NCI-H510A treated with DMSO at 0.1 percent for 48 hours (cell line): ENCODE results near the gene FAM50A.

Experiments used
- DNase-seq: peaks from one replicate; lab custom pipeline; 2025; lab: John Stamatoyannopoulos, UW

Gene FAM50A

DNA sequence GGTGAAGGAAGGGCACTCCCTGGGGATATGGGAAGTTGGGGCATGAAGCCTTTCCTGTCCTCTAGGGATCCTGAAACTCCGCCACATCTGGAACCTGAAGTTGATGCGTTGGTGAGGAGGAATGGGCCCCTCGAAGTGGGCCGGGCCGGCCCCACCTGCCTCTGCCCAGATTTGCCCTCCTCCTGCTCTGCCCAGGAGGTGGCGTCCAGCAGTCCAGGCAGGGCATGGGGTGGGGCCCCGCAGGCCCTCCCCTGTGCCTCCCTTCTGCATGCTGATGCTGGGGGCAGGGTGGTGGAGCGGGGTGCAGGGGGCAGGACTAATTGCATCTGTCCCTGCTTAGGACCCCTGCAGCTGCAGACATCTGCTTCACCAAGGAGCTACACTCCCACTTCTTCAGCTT is 30.8 kb upstream of the FAM50A start:
- DNase-seq, result no peak

DNA sequence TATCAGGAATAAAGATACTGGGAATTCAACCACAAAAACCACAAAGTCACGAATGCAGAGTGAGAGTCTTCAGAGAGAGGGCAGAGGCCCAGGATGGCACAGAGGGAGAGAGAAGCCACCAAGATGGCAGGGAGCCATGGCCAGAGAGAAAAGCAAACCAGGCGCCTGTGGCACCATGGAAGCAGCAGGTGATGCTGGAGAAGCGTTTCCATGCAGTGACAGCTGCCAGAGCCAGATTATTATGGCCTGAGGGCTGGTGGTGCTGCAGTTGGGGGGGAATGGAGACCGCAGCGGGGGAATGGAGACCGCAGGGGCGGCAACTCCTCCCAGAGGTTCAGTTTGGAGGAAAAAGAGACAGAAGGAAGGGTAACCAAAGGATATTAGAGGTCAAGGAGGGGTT is 26.8 kb upstream of the FAM50A start:
- no peak for DNase-seq

DNA sequence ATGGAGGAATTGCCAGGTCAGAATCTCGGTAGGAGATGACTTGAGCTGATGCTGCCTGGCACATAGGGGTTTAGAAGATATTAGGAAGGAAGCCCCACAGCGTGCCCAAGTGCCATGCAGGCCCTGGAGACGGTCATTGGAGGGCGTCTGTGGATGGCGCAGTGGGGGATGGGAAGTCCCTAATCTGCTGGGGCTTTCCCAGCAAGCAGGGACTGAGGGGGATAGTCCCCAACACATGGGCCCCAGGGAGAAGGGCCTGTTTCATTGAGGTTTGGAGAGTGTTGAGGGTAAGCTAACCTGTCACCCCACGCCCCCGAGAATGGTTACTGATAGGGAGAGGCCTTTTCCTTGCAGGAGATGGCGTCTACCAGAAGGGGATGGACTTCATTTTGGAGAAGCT is 24.8 kb upstream of the FAM50A start:
- DNase-seq, result no peak

DNA sequence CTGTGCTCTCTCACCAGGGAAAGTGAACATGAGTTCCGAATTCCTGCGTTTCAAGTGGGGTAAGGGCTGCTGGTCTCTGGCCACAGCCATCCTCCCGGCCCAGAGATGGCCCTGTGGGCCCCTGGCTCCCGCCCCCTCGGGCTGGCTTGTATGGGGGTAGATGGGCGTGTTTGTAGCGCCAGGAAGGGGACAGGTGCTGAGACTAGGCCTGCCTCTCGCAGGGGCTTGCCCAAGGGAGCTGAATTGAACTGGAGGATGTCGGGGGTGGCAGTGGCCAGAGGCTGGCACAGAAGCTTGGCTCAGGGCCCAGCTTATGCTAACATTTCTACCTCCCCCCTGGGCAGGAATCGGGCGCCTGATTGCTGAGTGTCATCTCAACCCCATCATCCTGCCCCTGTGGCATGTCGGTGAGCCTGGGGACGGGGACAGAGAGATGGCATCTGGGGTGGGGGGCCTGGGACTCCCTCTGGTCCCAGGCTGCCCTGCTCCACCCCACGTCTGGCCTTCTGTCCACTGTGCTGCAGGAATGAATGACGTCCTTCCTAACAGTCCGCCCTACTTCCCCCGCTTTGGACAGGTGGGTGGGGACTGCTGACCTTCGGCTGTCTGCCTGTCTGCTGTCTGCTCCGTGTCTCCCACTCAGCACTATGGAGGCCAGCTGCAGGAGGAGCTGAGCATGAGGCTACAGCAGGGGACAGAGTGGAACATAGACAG is 24.1 kb upstream of the FAM50A start:
- DNase-seq, result no peak

DNA sequence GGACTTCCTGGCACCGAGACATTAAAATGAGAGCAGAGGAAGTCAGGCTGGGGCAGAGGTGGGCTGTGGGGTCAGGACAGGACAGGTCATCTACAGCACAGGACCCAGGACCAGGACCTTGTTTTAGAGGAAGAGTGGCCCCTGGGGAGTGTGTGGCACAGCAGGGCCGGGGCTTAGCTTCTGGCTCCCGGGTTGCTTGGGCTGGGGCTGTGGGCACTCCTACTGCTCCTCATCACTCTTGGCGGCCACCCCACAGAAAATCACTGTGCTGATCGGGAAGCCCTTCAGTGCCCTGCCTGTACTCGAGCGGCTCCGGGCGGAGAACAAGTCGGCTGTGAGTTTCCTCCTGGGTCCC is 23.6 kb upstream of the FAM50A start:
- DNase-seq, result no peak

DNA sequence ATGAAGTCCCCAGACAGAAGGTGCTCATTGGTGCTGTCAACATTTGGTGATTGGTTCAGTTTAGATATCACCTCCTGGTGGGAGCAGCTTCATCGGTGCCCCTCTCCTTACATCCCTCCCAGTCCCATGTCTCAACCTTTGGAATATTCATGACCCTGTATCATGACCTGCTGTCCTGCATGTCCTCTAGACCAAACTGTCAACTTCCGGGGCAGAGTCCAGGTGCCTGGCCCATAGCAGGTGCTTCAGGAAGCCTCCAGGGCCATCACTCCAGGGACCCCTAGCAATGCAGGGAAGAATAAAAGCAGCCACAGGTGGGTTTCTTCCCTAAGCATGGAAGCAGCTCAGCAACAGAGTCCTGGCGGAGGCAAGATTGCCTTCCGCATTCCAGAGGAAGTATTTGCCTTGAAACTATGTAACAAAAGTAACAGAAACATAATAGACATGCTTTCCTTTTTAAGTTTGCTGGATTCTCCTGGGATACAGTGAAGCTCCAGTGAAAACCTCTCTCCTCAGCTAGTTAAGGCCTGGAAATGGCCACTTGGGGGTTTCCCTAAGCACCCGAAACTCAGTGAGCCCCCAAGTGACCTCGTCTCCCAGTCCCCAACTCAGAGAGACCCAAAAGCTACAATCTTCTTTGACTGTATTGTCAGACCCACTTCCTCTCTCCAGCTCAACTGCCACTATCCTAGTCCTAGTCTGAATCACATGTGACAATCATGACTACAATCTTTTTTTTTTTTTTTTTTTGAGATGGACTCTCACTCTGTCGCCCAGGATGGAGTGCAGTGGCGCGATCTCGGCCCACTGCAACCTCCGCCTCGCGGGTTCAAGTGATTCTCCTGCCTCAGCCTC is 16.8 kb upstream of the FAM50A start:
- no peak for DNase-seq

DNA sequence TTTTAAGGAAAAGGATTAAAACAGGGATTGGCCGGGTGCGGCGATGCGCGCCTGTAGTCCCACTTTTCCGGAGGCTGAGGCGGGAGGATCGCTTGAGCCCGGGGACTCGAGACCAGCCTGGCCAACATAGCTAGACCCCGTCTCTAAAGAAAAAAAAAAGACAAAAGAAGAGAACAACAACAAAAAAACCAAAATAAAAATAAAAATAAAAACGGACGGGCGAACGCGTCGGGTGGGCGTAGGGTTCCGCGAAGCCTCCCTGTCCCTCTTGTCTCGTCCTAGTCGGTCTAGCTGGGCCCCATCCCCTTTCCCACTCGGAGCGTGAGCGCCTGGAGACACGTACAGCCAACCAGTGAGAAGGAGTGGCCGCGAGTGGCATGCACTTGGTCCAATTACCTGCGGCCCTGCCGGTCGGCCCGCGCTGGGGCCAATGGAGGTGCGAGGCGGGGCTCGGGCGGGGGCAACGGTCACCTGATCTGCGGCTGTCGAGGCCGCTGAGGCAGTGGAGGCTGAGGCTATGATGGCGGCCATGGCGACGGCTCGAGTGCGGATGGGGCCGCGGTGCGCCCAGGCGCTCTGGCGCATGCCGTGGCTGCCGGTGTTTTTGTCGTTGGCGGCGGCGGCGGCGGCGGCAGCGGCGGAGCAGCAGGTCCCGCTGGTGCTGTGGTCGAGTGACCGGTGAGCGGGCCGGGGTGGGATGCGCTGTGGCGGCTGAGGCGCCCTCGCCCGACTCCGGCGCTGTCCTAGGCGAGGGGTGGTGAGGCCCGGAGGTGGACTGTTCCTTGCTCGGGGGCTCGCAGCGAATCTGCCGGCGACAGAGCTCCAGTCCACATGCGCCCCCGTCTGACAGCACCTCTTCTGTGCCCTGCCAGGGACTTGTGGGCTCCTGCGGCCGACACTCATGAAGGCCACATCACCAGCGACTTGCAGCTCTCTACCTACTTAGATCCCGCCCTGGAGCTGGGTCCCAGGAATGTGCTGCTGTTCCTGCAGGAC is 15.5 kb upstream of the FAM50A start, which contains the start of gene ATP6AP1:
Gene ATP6AP1, plus strand, starts transcription at position 502 of the 996 bp plus-strand sequence. Its CDS starts 16 bp downstream, at position 518.
- DNase-seq, result peak; percentile 86

DNA sequence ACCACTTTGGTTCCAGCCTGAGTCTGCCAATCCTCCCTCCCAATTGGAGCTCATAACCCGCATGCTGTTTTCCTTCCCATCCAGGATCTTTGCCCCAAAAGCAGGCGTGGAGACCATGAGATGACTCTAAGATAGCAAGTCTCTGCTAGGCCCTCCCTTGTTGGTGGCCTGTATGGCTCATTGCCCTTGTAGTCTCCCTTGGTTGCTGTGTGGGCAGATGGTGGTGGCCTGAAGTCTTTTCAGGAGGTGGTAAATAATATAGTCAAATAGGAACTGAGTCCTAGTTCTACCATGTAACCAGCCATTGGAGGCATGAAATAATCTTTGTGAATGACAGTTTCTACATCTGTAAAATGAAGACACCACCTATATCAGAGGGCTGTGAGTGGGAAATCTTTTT is 14.2 kb upstream of the FAM50A start:
- DNase-seq, result no peak

DNA sequence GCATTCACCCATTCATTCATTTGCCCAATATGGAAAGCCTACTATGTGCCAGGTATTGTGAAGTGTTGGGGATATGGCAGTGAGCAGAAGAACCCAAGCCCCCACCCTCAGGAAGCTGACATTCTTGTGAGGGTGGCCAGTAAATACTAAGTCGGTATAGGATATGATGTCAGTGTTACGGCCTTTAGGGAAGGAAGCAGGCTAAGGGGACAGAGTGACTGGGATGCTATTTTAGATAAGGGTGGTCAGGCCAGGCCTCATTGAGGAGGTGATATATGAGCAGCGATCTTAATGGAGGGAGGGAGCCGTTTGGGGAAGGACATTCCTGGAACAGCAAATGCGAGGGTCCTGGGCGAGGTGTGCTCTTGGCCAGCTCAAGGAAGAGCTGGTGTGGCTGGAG is 13.5 kb upstream of the FAM50A start:
- DNase-seq, result no peak

DNA sequence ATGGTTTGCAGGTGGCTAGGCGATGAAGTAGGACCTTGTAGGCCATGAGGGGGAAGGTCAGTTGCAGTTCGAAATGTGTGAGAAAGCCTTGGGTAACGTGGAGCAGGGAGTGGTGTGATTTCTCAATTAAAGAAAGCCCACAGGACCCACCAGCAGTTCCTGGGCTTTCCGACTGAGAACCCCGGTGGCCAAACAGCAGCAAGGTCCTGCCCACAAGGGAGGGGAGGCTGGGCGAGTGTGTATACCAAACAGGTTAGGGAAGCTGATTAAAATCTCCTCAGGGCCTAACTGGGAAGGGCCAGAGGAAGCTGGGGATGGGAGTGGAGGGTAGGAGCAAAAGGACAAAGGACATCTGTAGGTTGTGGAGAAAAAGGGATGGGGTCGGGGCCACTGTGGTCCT is 13.0 kb upstream of the FAM50A start:
- no peak for DNase-seq

DNA sequence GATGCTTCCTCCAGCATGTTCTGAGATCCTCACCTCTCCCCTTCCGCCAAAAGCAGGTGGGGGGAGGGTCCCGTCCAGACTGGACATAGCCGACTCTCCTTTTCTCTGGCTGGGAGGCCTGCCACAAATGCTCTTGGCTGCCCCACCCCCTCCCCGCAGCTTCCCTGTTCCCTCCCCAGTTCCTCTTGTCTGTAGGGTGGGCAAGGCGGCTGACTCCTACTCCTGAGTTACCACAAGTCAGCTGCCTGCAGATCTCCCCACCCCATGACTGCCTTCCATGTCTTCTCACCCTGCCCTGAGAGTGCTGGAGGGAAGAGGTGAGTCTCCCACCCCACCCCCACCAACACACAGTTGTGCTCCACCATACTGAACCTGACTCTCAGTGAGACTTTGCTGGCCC is 12.6 kb upstream of the FAM50A start:
- DNase-seq, result no peak

DNA sequence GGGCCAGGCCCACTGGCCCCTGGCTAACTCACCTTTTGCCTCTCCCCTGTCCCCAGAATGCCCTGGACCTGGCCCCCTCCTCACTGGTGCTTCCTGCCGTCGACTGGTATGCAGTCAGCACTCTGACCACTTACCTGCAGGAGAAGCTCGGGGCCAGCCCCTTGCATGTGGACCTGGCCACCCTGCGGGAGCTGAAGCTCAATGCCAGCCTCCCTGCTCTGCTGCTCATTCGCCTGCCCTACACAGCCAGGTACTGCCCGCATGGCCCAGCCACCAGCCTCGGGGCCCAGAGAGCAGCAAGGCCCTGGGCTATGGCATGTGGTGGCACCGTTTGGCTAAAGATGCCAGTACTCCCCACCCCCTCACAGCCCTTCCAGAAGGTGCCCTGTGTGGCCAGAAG is 11.7 kb upstream of the FAM50A start:
- DNase-seq, result no peak

DNA sequence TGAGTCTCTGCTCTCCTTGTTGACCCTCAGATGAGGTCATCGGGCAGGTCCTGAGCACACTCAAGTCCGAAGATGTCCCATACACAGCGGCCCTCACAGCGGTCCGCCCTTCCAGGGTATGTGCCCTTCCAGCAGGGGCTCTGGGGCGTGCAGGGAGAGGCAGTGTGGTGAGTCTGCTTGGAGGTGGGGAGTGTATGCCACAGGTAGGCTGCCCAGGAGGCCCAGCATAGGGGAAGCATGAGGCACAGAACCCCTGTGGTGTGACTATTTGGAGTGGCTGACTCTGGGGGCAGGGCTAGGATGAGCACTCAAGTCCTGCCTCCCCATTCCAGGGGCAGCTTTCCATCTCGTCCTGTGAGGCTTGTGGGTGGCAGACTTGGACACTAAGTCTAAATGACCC is 10.3 kb upstream of the FAM50A start:
- DNase-seq, result no peak

DNA sequence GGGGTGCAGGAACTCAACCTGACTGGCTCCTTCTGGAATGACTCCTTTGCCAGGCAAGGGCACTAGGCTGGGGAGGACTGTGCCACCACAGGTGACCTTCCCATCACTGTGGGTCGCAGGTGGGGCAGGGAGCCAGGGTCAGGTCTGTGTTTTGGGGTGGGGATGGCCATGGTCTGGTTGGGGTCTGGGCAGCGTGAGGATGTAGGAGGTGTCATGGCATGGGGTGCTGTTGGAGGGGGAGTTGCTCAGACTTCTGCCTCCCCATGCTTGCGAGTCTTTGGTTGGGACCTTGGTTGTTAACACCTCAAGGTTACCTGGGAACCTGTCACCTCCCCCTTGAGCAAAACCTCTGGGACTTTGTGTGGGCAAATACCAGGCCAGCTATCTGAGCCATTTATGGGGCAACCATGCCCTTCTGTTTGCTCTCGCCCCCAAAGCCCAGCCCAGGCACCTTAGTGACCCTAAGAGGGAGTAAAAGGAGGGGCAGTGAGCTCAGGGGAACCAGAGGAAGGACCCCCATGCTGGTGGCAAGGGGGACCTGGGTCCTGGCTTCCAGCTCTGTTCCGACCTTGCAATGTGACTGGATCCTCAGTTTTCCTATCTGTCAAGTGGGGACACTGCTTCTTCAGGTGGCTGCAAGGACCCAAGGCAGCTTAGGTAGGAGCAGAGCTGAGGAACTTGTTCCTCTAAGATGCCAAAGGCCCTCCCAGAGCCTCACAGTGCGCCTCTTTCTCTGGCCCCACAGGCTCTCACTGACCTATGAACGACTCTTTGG is 9.4 kb upstream of the FAM50A start:
- no peak for DNase-seq

DNA sequence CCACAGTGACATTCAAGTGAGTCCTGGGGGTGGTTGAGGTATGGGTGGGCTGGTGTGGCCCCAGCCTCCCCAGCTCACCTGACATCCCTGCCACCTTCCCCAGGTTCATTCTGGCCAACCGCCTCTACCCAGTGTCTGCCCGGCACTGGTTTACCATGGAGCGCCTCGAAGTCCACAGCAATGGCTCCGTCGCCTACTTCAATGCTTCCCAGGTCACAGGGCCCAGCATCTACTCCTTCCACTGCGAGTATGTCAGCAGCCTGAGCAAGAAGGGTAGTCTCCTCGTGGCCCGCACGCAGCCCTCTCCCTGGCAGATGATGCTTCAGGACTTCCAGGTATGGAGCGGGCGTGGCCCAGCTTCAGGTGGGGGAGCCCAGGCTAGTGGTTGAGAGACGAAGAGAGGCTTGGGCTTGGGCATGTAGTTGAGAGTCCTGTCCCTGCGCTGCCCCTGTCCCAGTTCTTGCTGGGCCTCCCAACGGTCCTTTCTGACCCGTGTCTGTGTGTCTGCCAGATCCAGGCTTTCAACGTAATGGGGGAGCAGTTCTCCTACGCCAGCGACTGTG is 8.7 kb upstream of the FAM50A start:
- no peak for DNase-seq

DNA sequence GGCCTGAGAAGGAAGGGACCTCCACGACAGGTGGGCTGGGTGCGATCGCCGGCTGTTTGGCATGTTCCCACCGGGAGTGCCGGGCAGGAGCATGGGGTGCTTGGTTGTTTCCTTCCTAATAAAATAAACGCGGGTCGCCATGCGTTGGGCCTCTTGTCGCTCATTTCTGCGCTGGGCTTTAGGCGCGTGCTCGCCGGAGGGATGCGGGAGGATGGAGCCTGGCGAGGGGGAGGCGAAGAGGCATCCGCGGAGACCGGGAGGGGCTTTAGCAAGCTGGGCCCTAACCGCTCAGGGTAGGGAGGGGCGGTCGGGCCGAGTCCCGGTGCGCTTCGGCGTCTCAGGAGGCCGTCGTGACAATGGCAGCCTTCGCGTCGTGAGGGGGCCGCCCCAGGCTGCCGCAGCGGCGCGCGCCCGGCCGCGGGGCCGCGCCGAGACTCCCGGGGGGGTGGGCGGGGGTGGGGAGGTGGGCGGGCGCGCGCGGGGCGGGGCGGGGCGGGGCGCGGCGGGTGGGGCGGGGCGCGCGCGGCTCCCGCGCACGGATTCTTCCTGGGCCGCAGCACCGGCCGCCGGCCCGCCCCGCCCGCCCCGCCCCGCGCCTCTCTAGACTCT is 7.5 kb upstream of the FAM50A start:
- DNase-seq, result peak; percentile 39

DNA sequence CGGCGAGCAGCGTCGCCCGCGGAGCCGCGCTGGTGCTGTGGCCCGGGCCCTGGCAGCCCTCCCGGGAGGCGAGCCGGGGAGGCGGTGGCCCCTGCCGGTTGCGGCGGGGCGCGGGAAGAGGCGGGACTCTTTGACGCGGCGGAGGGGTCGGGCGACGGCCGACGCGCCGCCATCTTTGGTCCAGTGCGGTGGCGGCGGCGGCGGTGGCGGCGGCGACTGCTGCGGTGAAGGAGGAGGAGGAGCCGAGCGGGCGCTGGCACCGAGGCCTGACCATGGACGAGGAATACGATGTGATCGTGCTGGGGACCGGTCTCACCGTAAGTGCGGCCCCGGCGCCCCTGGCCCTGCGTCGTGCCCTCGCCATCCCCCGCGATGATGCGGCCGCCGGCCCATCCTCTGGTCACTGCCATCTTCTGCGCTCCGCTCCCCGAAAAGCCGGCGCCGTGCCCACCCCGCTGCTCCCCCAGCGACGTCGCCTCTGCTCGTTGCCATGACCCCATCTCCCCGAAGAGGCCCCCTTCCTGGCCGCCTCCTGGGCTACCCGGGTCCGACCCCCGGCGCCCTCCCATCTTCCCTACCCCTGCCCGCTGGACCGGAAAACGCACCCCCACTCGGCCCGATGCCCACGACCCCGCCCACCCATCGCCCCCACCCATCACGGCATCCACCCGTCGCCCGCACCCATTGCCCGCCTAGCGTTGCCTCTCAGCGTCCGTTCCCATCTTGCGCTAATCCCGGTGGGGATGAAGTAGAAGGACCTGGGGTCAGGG is 6.8 kb upstream of the FAM50A start, which contains the start of gene GDI1:
Gene GDI1, plus strand, starts transcription at position 172 of the 770 bp plus-strand sequence. Its CDS starts 101 bp downstream, at position 273.
- peak; percentile 39 for DNase-seq

DNA sequence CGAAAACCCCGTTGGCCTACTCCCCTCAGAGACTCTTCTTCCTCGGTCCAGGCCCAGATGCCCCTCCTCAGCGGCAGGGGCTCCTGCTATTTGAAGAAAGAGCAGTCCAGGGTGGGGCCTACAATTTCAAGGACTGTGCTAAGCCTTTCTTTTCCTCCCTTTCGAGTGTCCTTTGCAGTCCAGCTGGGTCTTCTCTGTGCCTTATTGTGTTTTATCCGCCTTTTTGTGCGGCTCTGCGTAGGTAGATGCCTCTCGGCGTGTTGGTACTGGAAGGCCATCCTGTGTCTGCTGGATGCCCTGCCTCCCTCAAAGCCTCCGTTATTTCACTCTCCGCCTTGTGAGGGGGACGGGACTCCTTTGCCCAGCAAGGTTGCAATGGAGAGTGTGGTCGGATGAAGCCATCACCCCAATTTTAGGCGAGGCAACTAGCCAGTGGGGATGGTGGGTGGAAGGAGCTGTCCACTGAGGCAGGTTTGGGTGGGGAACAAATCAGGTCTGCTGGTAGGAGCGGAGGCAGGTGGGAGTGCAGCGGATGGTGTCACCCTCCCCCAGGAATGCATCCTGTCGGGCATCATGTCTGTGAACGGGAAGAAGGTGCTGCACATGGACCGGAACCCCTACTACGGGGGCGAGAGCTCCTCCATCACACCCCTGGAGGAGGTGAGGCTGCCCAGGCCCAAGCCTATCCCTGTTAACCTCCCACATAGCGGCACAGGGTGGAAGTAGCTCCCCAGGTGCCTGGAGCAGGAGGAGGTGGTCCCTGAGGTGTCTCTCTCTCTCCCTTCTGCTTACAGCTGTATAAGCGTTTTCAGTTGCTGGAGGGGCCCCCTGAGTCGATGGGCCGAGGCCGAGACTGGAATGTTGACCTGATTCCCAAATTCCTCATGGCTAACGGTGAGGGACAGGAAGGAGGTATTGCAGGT is 5.7 kb upstream of the FAM50A start:
- DNase-seq, result no peak

DNA sequence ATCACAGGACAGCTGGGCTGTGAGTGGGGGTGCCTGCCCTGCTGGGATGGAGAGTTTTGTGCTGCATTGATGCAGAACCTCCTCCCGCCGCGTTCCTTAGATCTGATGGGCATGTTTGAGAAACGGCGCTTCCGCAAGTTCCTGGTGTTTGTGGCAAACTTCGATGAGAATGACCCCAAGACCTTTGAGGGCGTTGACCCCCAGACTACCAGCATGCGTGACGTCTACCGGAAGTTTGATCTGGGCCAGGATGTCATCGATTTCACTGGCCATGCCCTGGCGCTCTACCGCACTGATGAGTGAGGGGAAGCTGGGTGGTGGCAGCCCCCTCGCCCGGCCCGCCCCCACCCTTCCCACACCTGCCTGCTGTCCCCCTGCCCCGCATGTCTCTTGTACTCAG is 4.1 kb upstream of the FAM50A start:
- no peak for DNase-seq
